Ascending aorta (tissue), 2 donors: Measurements from ENCODE around the gene TCF7. TPM values are rescaled to one million over a fixed set of nuclear protein-coding genes. Genes with fewer than 3 reads are reported as not detected.

Source experiments
- DNase-seq, 2 donors: peaks; one replicate each; pipeline ENCODE4 v3.0.0-alpha.2; 2019; ENCODE audit warnings: low spot score in 2 of 2
- H3K27ac ChIP-seq, 2 donors: fragments of 200-600 bp; sonication (generic); one replicate each; pipeline ENCODE4 v1.5.1; 2016 to 2017; ENCODE audit warnings: mild to moderate bottlenecking in 1 of 2
- H3K27me3 ChIP-seq: fragments of 200-600 bp; sonication (generic); one replicate; pipeline ENCODE4 v1.5.1; 2017
- H3K36me3 ChIP-seq, 2 donors: fragments of 200-600 bp; sonication (generic); one replicate each; pipeline ENCODE4 v1.5.1; 2016
- H3K4me1 ChIP-seq, 2 donors: fragments of 200-600 bp; sonication (generic); one replicate each; pipeline ENCODE4 v1.5.1; 2016 to 2017; ENCODE audit warnings: mild to moderate bottlenecking in 1 of 2
- H3K4me3 ChIP-seq, 2 donors: fragments of 200-600 bp; sonication (generic); one replicate each; pipeline ENCODE4 v1.5.1; 2016 to 2017; ENCODE audit warnings: mild to moderate bottlenecking in 1 of 2
- H3K9me3 ChIP-seq, 2 donors: fragments of 200-600 bp; sonication (generic); one replicate each; pipeline ENCODE4 v1.5.1; 2016
- intact Hi-C: fragments of 100-400 bp; cut with DNase I; formaldehyde crosslinking; loops from one replicate; pipeline ENCODE4 v1.15.1; 2023
- total RNA-seq: library from RNA; depleted of rRNA; stranded (reverse); fragments of >200 nt; gene quantifications from one replicate; pipeline ENCODE4 v1.1.0, GENCODE V29; 2016
- TF ChIP-seq, protein P1 (sequence below), 3 experiments: fragments of 200-600 bp in 2 of 3; fragments of 450-650 bp in 1 of 3; sonication (generic) in 2 of 3; IDR thresholded peaks; one replicate each; pipeline ENCODE4 v1.5.1; 2016 to 2019; ENCODE audit warnings: antibody characterized with exemption in 3 of 3, mild to moderate bottlenecking in 1 of 3, moderate library complexity in 1 of 3

The TCF7 gene
- total RNA-seq, 1 donor from 2014 or later: 12.1 TPM

DNA sequence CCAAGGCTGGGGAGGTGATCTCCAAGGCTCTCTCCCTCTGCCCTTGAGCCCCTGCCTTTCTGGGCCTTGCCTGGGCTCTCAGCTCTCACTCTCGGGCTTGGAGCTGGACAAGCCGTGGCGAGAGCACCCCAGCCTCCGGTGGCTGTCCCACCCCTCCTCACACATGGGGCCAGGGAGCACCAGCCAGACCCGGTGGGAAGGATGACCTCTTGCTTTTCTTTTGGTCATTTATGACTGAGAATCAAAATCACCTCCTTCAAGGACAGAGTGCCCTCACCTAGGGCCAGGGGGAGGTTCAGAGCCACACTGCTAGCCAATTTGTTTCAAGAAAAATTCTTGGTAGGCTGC lies 14.1 kb downstream of the TCF7 start:
- intact Hi-C loops: loop anchor here (5.0 kb wide), 1 partner anchor 71 kb away; no protein-coding TSS in a partner anchor
- Histone ChIP-seq H3K27me3 (no peaks in the 10 kb centered on the region), H3K9me3 (no peaks in the 10 kb centered on the region), H3K4me1 (peaks cover 10 to 33% of the 10 kb centered on the region in 2 donors), H3K4me3 (no peak overlapping the region), H3K27ac (no peak overlapping the region), H3K36me3 (peaks cover 6 to 17% of the 10 kb centered on the region in 2 donors)
- TF ChIP-seq, protein P1, sequence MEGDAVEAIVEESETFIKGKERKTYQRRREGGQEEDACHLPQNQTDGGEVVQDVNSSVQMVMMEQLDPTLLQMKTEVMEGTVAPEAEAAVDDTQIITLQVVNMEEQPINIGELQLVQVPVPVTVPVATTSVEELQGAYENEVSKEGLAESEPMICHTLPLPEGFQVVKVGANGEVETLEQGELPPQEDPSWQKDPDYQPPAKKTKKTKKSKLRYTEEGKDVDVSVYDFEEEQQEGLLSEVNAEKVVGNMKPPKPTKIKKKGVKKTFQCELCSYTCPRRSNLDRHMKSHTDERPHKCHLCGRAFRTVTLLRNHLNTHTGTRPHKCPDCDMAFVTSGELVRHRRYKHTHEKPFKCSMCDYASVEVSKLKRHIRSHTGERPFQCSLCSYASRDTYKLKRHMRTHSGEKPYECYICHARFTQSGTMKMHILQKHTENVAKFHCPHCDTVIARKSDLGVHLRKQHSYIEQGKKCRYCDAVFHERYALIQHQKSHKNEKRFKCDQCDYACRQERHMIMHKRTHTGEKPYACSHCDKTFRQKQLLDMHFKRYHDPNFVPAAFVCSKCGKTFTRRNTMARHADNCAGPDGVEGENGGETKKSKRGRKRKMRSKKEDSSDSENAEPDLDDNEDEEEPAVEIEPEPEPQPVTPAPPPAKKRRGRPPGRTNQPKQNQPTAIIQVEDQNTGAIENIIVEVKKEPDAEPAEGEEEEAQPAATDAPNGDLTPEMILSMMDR (IDR thresholded peaks at IDR 0.05): no peak
- no peak for DNase-seq

DNA sequence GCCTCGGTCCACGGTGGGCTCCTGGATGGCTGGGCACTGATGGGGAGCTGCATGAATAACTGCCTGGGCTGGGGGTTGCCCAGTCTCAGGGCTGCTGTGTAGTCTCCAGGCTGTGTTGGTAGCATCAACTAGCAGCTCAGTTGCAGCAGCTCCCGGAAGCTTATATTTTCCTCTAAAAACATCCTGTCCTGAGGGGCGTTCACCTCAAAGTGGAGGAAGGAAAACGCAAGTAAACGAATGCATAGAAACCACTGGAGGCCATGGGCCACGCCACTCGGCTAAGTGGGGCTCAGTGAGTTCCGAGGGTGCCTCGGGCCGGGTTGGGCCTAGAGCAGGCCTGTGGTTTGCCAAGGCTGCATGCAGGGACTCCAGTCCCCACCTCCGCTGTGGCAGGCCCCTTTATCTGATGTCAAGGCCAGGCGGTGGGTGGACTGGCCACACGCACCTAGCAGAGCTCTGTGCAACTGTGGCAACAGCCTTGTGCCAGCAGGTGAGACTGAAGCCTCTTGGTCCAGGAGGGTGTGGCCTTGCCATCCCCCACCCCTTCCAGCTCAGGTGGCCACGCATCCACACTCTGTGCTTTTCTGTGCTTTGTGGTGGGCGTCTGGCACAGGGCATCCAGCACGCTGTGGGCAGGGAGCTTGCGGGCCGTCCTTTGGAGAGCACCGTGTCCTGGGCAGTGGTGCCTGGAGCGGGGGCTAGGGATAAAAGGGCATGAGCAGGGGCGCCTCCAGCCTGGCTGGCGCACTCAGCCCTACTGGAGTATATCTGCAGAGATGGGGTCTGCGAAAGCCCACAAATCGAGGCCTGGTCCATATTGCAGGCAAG lies 15.1 kb downstream of the TCF7 start:
- intact Hi-C loops: loop anchor here (5.0 kb wide), 1 partner anchor 72 kb away; no protein-coding TSS in a partner anchor

DNA sequence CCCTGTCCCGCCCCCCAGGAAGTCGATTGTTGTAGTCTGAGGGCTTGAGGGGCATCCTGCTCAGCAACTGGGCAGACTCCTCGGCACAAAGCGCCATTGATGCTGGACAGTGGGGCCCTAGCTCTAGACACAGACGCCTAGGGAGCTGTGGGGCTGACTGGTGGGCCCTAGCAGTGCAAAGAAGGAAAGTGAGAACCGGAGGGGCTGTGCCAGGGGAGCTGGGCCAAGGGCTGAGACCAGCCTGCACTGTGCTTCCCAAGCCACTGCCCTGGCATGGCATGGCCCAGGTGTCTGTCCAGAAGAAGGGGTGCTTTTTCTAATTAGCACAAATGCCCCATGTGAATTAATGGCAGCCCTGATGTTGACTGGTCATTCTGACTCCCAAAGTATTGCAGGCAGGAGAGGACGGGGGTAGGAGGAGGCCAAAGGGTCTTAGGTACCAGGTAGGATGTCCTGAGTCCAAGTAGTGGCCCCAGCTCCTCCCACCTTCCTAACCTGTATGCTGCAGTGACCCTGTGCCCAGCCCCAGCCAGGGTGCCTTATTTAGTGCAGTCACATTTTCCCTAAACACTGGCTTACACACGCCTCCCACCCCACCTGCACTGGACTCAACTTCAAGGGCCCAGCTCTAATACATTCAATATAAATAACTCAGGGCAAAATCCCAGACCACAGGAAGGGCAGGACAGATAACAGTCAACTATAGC lies 15.9 kb downstream of the TCF7 start:
- intact Hi-C loops: no loop called here
- no peak for DNase-seq
- TF ChIP-seq, protein P1 (IDR thresholded peaks at IDR 0.05): no peak

More for the DNA sequence above, 15.1 kb downstream of the TCF7 start:
- TF ChIP-seq, protein P1 (IDR thresholded peaks at IDR 0.05): no peak
- Histone ChIP-seq H3K36me3 (peaks cover 13 to 27% of the 10 kb centered on the region in 2 donors), H3K4me3 (no peak overlapping the region), H3K4me1 (peaks cover 9 to 28% of the 10 kb centered on the region in 2 donors), H3K27me3 (no peaks in the 10 kb centered on the region), H3K9me3 (no peaks in the 10 kb centered on the region), H3K27ac (no peak overlapping the region)
- DNase-seq: no peak

DNA sequence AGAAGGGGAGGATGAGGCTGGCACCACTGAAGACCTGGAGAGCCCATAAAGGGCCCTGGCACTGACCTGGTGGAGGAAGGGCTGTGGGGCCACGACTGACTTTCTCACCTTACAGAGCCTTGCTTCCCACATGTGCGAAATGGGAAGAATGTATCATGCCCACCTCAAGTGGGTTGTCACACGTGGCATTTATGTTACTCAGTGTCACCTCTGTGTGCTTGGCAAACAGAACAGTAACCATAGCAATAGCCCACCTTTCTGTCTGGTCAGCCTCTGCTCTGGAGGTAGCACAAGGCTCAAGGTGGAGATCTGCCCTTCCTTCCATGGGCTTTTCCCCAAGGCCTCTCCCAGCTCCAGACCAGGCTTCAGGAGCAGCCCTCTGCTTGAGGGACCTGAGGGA lies 16.7 kb downstream of the TCF7 start:
- Histone ChIP-seq H3K27ac (no peak overlapping the region), H3K27me3 (no peaks in the 10 kb centered on the region), H3K4me1 (peaks cover 0 to 13% of the 10 kb centered on the region in 2 donors), H3K9me3 (no peaks in the 10 kb centered on the region), H3K4me3 (no peak overlapping the region), H3K36me3 (peaks cover 13 to 38% of the 10 kb centered on the region in 2 donors)
- no peak for DNase-seq
- TF ChIP-seq, protein P1 (IDR thresholded peaks at IDR 0.05): no peak
- intact Hi-C loops: no loop called here

More for the DNA sequence above, 15.9 kb downstream of the TCF7 start:
- no peak overlapping the region for H3K27ac ChIP-seq
- H3K36me3 ChIP-seq: peaks cover 13 to 33% of the 10 kb centered on the region in 2 donors
- no peaks in the 10 kb centered on the region for H3K27me3 ChIP-seq
- no peak overlapping the region for H3K4me3 ChIP-seq
- no peaks in the 10 kb centered on the region for H3K9me3 ChIP-seq
- peaks cover 4 to 21% of the 10 kb centered on the region in 2 donors for H3K4me1 ChIP-seq

DNA sequence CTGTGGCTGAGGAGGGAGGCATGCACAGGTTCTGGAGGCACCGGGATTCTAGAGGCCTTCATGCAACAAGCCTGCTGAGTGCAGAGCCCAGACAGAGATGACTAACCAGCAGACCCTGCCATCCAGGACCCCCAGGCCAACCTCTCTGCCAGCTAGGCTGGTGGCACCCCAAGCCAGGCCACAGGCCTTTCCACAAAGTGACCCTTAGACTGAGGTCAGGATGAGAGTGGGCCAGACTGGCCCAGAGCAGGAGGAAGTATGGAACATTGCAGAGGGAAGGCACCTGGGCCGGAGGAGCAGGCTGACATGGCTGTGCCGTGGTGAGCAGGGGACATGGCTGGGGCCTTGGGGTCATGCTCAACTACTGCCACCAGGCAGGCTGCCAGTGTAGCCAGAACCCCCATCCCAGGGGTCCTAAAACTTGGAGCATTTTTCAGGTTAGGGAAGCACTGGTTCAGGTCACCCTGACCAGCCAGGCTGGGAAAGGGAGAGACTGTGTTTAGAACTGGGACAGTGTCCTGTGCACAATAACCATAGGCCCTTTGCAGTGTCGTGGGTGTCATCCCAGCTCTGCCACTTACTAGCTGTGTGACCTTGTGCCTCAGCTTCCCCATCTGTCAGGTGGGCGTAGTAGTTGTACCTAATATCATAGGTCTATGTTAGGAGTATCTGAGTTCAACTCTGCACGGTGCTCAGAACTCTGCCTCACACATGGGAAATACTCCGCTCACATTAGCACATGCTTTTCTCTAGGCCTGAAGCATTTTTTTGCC lies 17.3 kb downstream of the TCF7 start:
- Histone ChIP-seq H3K4me3 (no peak overlapping the region), H3K36me3 (peaks cover 16 to 44% of the 10 kb centered on the region in 2 donors), H3K9me3 (no peaks in the 10 kb centered on the region), H3K4me1 (peaks cover 0 to 11% of the 10 kb centered on the region in 2 donors), H3K27ac (no peak overlapping the region), H3K27me3 (no peaks in the 10 kb centered on the region)
- no peak for DNase-seq
- intact Hi-C loops: no loop called here
- TF ChIP-seq, protein P1 (IDR thresholded peaks at IDR 0.05): no peak
